ENCODE measurements around the gene TET2. TPM values are rescaled to one million over a fixed set of nuclear protein-coding genes. Genes with fewer than 3 reads are reported as not detected.

Gene TET2
- polyA plus RNA-seq, 3 donors, result 21.4 to 30.0 (median 25.1) TPM

- no peak for DNase-seq (ENCODE audit: extremely low read depth in 1 of 11, low read depth in 9 of 11, low spot score in 4 of 11)
Observed at GRCh38 chr4:105133976-105134375, 12.7 kb upstream of the TET2 start.

DNA sequence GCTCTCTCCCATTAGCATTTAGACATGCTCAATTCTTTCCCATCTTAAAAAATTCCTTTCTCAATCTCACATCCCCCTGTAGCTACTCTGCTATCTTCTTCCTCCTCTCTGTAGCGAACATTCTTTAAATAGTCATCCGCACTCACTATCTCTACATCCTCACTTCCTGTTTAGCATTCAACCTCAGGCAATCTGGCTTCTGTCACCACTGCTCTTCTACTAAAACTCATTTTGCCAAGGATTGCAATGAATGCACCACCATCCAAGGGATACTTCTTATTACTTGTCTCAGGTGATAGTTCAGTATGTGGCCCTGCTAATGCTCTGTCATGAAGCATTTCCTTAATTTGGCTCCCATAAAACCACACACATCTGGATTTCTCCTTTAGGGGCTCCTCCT is 10.9 kb upstream of the TET2 start:
- no peak for DNase-seq (ENCODE audit: extremely low read depth in 1 of 11, low read depth in 9 of 11, low spot score in 4 of 11)

DNA sequence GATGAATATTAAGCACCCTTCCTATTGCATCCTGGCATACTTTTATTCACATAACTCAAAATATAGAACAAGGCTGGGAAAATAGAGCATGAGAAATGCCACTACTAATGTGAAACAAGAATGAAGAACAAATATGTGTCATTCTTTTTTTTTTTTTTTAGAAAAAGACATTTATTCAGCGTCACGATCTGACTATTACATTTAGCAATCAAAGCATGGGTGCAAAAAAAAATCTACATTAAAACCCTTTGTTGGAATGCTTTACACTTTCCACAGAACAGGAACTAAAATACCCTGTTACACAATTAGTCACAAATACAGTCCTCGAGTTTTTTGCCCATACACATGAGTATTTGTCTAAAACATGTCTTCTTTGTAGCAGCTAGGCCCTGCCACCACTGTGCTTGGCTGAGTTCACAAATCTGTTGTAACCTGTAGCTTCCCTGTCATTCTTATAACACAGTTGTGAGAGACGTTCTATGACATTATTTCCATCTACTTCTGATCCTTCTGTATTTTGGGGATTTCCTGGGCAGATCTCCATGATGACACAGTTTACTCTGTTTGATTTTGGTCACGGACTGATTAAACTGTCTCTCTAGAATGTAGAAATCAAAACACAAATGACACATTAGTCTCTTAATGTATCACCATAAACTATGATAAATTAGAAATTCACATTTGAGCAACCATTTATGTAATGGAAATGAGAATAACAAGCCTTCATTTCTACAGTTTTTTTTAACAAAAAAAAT is 9.4 kb upstream of the TET2 start:
- no peak for DNase-seq (ENCODE audit: extremely low read depth in 1 of 11, low read depth in 9 of 11, low spot score in 4 of 11)

DNA sequence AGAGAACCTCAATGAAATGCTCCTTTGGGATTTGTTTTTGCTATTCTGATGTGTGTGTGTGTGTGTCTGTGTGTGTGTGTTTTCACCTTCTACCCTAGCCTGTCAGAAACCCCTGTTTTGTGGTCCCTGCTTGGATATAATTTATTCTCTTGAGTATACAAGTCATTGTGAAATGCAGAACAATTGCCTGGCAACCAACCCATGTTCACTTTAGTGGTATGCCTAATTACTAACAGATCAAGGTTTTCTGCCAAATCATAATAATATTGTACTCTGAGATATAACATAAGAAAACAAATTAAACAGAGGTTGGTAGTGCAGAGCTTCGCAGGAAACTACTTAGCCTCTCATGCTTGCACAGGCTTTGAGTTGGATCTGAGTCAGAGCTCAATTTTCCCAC is 7.0 kb upstream of the TET2 start:
- no peak for DNase-seq (ENCODE audit: extremely low read depth in 1 of 11, low read depth in 9 of 11, low spot score in 4 of 11)

DNA sequence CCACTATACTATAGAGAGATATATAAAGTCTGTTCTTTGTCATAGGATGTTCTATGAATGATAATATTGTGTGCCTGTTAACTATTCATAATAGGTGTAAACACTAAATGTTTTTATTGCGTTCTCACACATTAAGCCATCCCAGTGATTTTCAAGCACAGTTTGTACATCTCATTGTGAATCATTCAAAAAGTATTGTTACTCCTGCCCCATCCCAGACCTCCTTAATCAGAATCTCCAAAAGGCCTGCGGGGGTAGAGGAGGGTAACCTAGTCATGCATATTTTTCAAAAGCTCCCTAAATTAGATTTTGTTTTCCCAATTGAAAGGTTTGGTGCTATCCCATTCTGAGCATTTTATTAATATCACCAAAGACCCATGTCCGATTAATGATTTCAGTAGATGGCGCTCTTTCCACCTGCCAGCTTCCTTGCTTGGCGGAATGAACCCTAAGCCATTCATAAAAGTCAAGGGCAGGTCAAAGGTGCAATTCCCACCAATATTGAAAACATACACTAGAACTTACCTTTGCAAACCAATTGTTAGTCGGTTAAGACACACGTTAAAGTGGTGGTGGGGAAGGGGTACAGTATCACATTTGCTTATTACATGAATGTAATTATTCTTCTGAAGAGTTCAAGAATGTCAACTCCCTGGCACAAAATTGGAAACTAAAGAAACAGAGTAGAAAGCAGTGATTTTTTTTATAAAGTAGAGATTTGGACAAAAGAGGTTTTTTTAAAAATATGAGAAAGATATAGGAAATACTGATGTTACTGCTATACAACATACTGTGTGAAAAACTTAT is 5.8 kb upstream of the TET2 start:
- peak in 1 of 11 donors; percentile 17 for DNase-seq (ENCODE audit: extremely low read depth in 1 of 11, low read depth in 9 of 11, low spot score in 4 of 11)

DNA sequence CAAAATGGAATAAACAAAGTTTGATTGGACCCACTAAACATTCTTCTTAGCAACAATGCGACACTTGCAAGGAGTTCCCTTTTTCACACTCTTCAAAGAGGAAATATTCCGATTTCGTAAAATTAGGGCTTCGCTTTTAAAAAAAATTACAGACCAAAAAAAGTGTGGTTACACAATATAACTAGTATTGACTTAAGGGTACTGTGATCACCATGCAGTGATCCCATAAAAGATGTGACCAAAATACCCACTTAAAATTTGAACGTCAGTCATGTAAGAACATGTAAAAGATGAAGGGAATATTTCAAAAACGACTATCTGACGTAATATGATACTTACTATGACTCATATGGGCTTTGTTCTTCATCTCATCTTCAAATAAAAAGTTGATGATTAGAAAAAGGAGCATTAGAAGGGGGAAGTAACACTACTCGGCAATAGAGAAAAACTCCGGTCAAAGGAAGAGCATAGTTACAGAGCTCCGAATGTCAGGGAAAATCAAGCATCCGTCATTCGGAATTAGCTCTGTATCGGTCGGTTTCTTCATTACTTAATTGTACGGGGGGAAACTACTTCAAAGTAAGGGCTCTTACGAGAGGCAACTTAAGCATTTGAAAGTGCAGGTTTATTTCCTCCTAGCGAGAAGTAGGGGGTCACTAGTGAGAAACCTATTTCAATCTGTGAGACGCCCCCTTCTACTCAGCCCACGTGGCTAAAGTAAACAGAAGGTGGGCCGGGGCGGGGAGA is 1.3 kb upstream of the TET2 start:
- peak in 1 of 11 donors; percentile 16 for DNase-seq (ENCODE audit: extremely low read depth in 1 of 11, low read depth in 9 of 11, low spot score in 4 of 11)

DNA sequence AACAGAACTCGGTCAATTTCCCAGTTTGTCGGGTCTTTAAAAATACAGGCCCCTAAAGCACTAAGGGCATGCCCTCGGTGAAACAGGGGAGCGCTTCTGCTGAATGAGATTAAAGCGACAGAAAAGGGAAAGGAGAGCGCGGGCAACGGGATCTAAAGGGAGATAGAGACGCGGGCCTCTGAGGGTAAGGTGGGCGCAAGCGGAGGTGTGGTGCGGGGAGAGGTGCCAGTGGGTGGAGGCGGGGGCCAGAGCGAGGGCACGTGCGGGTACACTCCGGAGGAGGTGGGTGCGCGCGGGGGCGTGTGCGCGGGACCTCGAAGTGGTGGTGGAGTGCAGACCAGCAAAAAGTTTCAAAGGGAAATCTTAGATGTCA is 787 bp upstream of the TET2 start:
- DNase-seq (ENCODE audit: extremely low read depth in 1 of 11, low read depth in 9 of 11, low spot score in 4 of 11), result peak in 2 of 11 donors; percentile 7 to 28

DNA sequence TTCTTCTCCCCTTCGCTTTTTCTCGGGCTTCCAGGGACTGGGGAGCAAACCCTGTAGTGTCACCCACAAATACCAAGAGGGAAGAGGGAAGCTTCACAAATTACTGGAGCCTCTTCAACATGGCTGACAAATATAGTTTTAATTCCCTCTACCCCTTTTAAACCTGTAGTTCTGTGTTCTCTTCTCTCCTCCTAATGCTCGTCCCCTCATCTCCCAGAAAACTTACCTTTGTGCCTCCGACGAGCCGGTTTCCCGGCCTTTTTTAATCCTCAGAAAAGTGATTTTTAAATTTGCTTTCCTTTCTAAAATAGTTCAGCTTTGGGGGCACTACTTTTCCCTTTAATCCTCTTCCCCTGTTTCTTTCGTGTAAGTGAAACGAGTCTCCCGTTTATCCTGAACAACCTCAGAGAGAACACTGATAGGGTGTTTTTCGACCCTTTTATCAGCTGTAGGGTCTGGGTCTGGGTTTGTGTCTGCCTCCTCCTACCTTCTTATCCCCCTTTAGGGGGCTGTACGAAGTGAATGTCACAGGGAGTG is 408 bp downstream of the TET2 start:
- DNase-seq (ENCODE audit: extremely low read depth in 1 of 11, low read depth in 9 of 11, low spot score in 4 of 11), result peak in 1 of 11 donors; percentile 42

DNA sequence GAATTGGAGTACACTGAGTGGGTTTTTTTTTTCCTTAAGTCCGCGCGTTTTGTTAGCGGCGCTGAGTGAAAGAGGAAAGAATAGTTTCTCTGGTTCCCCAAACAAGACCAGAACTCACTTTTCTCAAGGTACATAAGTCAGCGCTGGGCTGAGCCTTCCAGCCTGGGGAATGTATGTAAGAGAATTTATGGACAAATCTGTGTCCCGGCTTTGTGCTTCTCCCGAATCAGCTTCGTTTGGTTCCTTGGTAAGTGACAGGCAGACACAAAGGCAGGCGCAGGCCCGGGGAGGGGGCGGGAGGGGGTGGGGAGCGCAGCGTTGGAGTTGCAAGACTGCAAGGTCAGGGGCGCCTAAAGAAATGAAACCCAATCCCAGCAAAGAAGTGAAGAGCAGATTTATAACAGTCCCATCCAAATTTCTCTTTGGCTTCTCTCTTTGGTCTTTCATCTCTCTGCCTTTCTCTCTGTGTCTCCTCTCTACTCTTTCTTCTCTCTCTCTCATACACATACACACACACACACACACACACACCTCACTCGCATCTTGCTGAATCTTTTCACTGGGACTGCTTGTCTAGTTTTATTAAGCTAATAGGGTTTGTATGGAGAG is 981 bp downstream of the TET2 start:
- peak in 8 of 11 donors; percentile 42 to 66 (median 56) for DNase-seq (ENCODE audit: extremely low read depth in 1 of 11, low read depth in 9 of 11, low spot score in 4 of 11)

DNA sequence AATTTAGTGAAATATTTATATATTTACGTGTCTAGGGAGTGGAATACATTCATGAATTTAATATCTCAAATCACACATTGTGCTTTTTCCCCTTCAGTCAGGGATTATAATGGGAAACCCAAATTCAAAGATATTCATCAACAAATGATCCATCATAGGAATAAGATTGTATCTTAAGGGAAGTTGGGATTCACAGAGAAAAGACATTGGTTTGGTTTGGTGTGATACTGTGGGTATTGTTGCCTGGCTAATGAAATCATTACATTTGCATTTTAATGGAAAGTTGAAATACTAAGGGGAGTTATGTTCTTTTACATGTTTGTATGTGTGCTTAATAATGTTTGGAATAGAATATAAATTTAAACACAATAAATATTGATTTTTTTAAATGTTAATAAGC is 1.7 kb downstream of the TET2 start:
- no peak for DNase-seq (ENCODE audit: extremely low read depth in 1 of 11, low read depth in 9 of 11, low spot score in 4 of 11)

DNA sequence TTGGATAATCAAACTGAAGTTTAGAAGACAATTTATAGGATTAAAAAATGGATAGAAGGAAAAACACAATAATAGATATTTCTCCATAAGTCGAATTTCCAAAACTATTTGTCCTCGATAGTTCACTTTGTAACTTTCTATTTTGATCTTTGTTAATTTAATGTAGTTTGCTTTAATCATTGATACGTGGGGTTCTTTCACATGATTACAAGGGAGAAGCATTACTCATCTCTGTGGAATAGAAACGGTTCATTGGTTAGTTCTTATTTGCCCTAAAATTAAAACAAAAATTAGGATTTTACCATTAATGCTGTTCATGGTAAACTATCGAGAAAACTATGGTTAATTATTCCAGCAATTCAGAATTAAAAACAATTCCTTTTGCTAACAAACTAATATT is 2.1 kb downstream of the TET2 start:
- DNase-seq (ENCODE audit: extremely low read depth in 1 of 11, low read depth in 9 of 11, low spot score in 4 of 11), result no peak

GRCh38 chr4:105149771-105150170 is 3.1 kb downstream of the TET2 start:
- DNase-seq (ENCODE audit: extremely low read depth in 1 of 11, low read depth in 9 of 11, low spot score in 4 of 11), result no peak

GRCh38 chr4:105150503-105150902 is 3.8 kb downstream of the TET2 start:
- no peak for DNase-seq (ENCODE audit: extremely low read depth in 1 of 11, low read depth in 9 of 11, low spot score in 4 of 11)

GRCh38 chr4:105153749-105154148 is 7.1 kb downstream of the TET2 start:
- no peak for DNase-seq (ENCODE audit: extremely low read depth in 1 of 11, low read depth in 9 of 11, low spot score in 4 of 11)

- no peak for DNase-seq (ENCODE audit: extremely low read depth in 1 of 11, low read depth in 9 of 11, low spot score in 4 of 11)
Observed at GRCh38 chr4:105154576-105154975, 7.9 kb downstream of the TET2 start.

GRCh38 chr4:105155426-105155825 is 8.8 kb downstream of the TET2 start:
- no peak for DNase-seq (ENCODE audit: extremely low read depth in 1 of 11, low read depth in 9 of 11, low spot score in 4 of 11)

DNA sequence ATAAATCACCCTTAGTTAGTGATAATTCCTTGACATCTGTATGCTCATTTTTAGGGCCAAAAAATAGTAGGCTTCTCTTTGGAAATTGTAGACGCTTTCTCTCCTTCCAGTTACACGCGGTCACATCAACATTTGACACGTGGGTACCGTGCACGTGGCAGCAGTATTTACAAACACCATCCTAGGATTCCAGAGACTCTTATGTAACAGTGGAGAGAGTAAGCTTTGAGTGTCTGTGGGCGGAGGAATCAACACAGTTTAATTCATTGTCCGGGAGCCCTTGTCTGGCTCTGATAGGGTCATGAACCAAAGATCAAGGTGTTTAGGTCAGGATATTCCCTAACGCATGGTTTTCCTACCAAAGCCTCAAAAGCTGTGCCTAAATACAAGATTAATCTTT is 12.2 kb downstream of the TET2 start:
- DNase-seq (ENCODE audit: extremely low read depth in 1 of 11, low read depth in 9 of 11, low spot score in 4 of 11), result no peak

DNA sequence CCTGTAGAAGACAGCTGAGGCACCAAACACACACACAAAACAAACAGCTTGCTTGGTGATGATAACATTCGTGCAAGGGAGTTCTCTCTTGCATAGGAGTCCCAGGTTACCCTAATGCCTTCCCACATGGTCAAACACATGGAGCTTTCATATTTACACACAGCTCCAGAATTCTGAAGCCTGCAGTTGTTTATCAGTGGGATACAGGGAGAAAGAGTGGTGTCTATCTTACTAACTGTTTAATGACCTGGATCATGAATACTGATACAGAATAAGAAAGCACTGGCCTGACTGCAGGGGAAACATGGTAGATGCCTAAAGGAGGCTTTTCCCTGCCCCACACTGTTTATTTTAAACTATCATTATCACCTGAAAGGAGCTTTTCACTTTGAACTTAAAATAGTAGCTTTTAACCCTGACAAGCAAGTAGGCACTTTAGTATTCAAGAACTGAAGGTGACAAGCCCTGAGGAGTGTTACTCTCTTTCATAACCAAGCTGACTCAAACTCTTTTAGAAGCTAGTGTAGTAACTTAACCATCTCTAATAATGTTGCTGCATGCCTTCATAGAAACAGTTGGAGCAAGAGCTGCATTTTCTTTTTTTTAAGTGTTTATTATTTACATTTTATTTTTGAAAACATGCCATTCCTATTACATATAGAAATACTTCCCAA is 15.6 kb downstream of the TET2 start:
- DNase-seq (ENCODE audit: extremely low read depth in 1 of 11, low read depth in 9 of 11, low spot score in 4 of 11), result no peak

DNA sequence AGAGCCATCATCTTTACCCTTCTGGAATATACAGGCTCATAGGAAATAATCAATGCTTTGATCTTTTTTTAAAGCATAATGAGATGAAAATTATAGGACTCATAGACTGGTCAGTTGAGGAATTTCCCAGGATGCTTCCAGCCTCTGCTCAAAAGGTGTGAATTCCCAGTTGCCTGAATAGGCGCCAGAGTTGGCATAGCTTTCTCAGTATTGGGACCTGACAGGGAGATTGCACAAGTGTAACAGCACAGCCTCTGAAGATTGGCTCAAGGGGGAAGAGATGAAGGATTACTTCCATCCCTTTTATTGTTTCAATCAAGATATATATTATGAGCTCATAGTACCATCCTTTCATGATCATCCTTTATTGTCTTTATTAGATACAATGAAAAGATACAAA is 17.9 kb downstream of the TET2 start:
- DNase-seq (ENCODE audit: extremely low read depth in 1 of 11, low read depth in 9 of 11, low spot score in 4 of 11), result no peak
